Muscle of leg (tissue), 11 donors: ENCODE measurements around the gene ASAH2. TPM values are rescaled to one million over a fixed set of nuclear protein-coding genes. Genes with fewer than 3 reads are reported as not detected.

Experiments used
- DNase-seq: peaks from one replicate; pipeline ENCODE4 v3.0.0; 2013
- H3K27ac ChIP-seq: one replicate; pipeline ENCODE4 v1.5.1; 2013; ENCODE audit warnings: mild to moderate bottlenecking, low read length, control low read depth
- H3K27me3 ChIP-seq: one replicate; pipeline ENCODE4 v1.6.1; 2013; ENCODE audit warnings: low read length; ENCODE audit not compliant: control insufficient read depth, insufficient read depth
- H3K36me3 ChIP-seq: one replicate; pipeline ENCODE4 v1.6.1; 2013; ENCODE audit warnings: low read length; ENCODE audit not compliant: control insufficient read depth, insufficient read depth
- H3K4me1 ChIP-seq: one replicate; pipeline ENCODE4 v1.6.1; 2013; ENCODE audit warnings: low read length; ENCODE audit not compliant: control insufficient read depth, insufficient read depth
- H3K4me3 ChIP-seq: one replicate; pipeline ENCODE4 v1.5.1; 2013; ENCODE audit warnings: low read length, control low read depth
- H3K9me3 ChIP-seq: replicated peaks from 2 replicates; pipeline ENCODE4 v1.6.1; 2013; ENCODE audit warnings: low read depth, low read length; ENCODE audit not compliant: control insufficient read depth
- WGBS: methylation state at CpG from one replicate; pipeline ENCODE4 v1.1.5; 2013; ENCODE audit warnings: missing lambda C conversion rate; ENCODE audit not compliant: insufficient coverage; 5-methylcytosine and 5-hydroxymethylcytosine counted together
- polyA plus RNA-seq, 8 donors: library from polyadenylated mRNA; unstranded; fragments of 120-200 nt; gene quantifications; one replicate each; pipeline versions ENCODE4 v1.2.1 to v1.2.3, GENCODE V29; 2013; ENCODE audit warnings: inconsistent platforms in 1 of 8, low replicate concordance in 1 of 8; ENCODE audit not compliant: insufficient read length in 8 of 8, insufficient read depth in 1 of 8
- total RNA-seq: library from RNA; stranded (reverse); fragments of 120-200 nt; gene quantifications from one replicate; pipeline ENCODE4 v1.2.4, GENCODE V29; 2013

ASAH2 gene
- total and polyA plus RNA-seq, 9 donors: 0.23 to 3.4 (median 1.6) TPM

DNA sequence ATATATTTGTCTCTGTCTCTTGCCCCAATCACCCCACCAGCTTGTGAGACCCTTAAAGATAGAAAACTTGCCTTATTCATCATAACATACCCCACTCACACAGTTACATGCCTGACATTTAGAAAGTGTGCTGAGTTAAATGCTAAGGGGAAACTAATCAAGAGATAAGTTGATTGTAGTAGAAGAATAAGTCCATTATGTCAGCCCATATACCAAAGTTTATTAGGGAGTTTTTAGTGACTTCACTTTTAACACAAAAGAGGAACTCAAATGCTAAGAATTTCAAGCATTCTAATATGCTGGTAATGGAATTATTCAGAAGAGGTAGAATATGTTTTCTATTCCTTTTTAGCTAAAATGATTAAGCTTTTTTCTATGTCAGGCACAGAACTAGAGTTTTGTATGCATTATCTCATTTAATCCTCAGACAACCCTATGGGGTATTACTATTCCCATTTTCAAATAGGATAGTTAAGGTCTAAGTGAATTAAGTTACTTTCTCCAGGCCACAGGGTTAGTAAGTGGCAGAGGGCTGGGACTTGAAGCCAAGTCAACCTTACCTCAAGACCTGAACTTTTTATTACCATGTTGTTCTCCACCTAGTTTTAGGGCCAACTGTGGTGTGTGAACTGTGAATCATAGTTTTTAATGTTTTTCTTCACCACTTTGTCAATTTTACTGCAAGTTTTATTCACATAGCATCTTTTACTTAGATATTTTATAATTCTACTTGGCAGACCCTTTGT, 19.6 kb downstream of the ASAH2 start:
- no peak for DNase-seq
- Histone ChIP-seq H3K4me1 (no peaks in the 10 kb centered on the region), H3K36me3 (no peaks in the 10 kb centered on the region), H3K27me3 (no peaks in the 10 kb centered on the region), H3K4me3 (no peak overlapping the region), H3K9me3 (no peaks in the 10 kb centered on the region), H3K27ac (no peak overlapping the region)

- no peaks in the 10 kb centered on the region for H3K4me1 ChIP-seq
- no peak overlapping the region for H3K4me3 ChIP-seq
- no peaks in the 10 kb centered on the region for H3K36me3 ChIP-seq
- no peak overlapping the region for H3K27ac ChIP-seq
- no peaks in the 10 kb centered on the region for H3K27me3 ChIP-seq
- WGBS: 80% methylated on average over 1 of the region's 1 CpG
- H3K9me3 ChIP-seq: no peaks in the 10 kb centered on the region
- no peak for DNase-seq
Observed at GRCh38 chr10:50229460-50229859, 21.9 kb downstream of the ASAH2 start.

- Histone ChIP-seq H3K4me3 (no peak overlapping the region), H3K9me3 (no peaks in the 10 kb centered on the region), H3K27me3 (no peaks in the 10 kb centered on the region), H3K4me1 (no peaks in the 10 kb centered on the region), H3K36me3 (no peaks in the 10 kb centered on the region), H3K27ac (no peak overlapping the region)
- DNase-seq: no peak
- WGBS: 48% methylated on average over 2 of the region's 4 CpGs
Observed at GRCh38 chr10:50228672-50229071, 22.6 kb downstream of the ASAH2 start.

DNA sequence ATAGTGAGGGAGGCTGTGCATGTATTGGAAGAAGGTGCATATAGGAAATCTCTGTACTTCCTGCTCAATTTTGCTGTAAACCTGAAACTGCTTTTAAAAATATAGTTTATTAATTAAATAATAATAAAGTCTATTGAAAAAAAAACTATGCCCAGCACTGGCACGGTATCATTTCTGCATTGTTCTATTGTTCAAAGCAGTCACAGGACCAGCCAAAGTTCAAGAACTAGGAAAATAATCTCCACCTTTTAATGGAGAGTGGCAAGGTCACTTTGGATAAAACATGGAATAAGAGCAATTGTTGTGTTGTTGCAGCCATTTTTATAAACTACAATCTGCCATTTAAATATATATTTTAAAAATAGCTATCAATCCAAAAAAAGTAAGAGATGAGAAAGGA, 24.7 kb downstream of the ASAH2 start:
- no CpG with 5 or more reads among the region's 1 CpG for WGBS
- no peak for DNase-seq
- no peak overlapping the region for H3K4me3 ChIP-seq

DNA sequence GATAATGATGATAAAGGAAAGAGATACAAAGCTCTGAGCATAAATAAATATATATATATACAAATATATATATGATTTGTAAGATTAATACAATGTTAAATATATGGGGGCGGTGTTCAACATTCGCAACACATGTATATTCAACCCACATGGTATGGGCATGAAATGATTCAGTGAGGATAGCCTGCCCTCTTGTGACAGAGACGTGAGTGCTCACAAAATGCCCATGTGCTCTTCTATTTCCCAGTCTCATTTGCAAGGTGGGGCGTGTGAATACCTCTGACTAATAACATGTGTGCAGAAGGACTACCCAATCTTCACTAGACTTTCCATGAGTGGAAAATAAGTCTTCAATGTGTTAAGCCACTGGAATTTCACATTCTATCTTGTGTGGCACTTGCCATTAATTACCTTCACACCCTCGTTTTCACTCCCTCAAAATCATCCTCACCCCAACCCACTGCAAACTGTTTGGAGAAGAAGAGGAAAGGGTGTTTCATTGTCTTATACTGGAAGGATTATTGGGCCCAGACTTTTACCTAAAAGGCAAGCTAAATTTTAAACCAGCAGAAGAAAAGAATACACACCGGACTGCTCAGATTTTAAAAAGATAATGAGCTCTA, 26.9 kb downstream of the ASAH2 start:
- Histone ChIP-seq H3K4me1 (no peaks in the 10 kb centered on the region), H3K36me3 (no peaks in the 10 kb centered on the region), H3K9me3 (no peaks in the 10 kb centered on the region), H3K4me3 (no peak overlapping the region), H3K27me3 (no peaks in the 10 kb centered on the region), H3K27ac (no peak overlapping the region)
- WGBS: no CpG with 5 or more reads among the region's 6 CpGs
- peak; percentile 23 for DNase-seq

More for the DNA sequence above, 24.7 kb downstream of the ASAH2 start:
- no peaks in the 10 kb centered on the region for H3K4me1 ChIP-seq
- no peaks in the 10 kb centered on the region for H3K9me3 ChIP-seq
- H3K27ac ChIP-seq: no peak overlapping the region
- no peaks in the 10 kb centered on the region for H3K36me3 ChIP-seq
- H3K27me3 ChIP-seq: no peaks in the 10 kb centered on the region

GRCh38 chr10:50222199-50222598, 29.1 kb downstream of the ASAH2 start:
- no CpG with 5 or more reads among the region's 2 CpGs for WGBS
- H3K27me3 ChIP-seq: no peaks in the 10 kb centered on the region
- H3K36me3 ChIP-seq: no peaks in the 10 kb centered on the region
- H3K27ac ChIP-seq: no peak overlapping the region
- DNase-seq: no peak
- H3K4me1 ChIP-seq: no peaks in the 10 kb centered on the region
- no peak overlapping the region for H3K4me3 ChIP-seq
- H3K9me3 ChIP-seq: no peaks in the 10 kb centered on the region

GRCh38 chr10:50221470-50221869, 29.8 kb downstream of the ASAH2 start:
- WGBS: no CpG with 5 or more reads among the region's 1 CpG
- DNase-seq: no peak

GRCh38 chr10:50219646-50220045, 31.7 kb downstream of the ASAH2 start:
- Histone ChIP-seq H3K4me1 (no peaks in the 10 kb centered on the region), H3K27me3 (no peaks in the 10 kb centered on the region), H3K27ac (no peak overlapping the region), H3K36me3 (no peaks in the 10 kb centered on the region), H3K9me3 (no peaks in the 10 kb centered on the region), H3K4me3 (no peak overlapping the region)
- DNase-seq: no peak
- WGBS: no CpG with 5 or more reads among the region's 2 CpGs

More at GRCh38 chr10:50221470-50221869, 29.8 kb downstream of the ASAH2 start:
- H3K27ac ChIP-seq: no peak overlapping the region
- H3K9me3 ChIP-seq: no peaks in the 10 kb centered on the region
- no peak overlapping the region for H3K4me3 ChIP-seq
- H3K36me3 ChIP-seq: no peaks in the 10 kb centered on the region
- no peaks in the 10 kb centered on the region for H3K27me3 ChIP-seq
- H3K4me1 ChIP-seq: no peaks in the 10 kb centered on the region

GRCh38 chr10:50219200-50219599, 32.1 kb downstream of the ASAH2 start:
- H3K4me1 ChIP-seq: no peaks in the 10 kb centered on the region
- DNase-seq: no peak
- H3K9me3 ChIP-seq: no peaks in the 10 kb centered on the region
- 71% methylated on average over 1 of the region's 2 CpGs for WGBS
- no peaks in the 10 kb centered on the region for H3K27me3 ChIP-seq
- H3K27ac ChIP-seq: no peak overlapping the region
- no peak overlapping the region for H3K4me3 ChIP-seq
- H3K36me3 ChIP-seq: no peaks in the 10 kb centered on the region

DNA sequence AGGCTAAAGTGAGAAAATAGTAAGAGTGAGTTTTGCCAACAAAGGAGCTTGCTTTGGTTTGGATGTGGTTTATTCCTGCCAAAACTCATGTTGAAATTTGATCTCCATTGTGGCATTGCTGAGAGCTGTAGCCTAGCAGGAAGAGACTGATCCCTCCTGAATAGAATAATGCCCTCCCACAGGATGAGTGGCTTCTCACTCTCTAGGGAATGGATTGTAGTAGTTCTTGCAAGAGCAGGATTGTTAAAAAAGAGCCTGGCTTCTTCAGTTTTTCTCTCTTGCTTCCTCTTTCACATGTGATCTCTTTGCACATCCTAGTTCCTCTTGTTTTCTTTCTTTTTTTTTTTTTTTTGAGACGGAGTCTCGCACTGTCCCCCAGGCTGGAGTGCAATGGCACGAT, 34.4 kb downstream of the ASAH2 start:
- DNase-seq: peak; percentile 13
- no CpG with 5 or more reads among the region's 3 CpGs for WGBS

More for the DNA sequence above, 34.4 kb downstream of the ASAH2 start:
- Histone ChIP-seq H3K36me3 (no peaks in the 10 kb centered on the region), H3K4me1 (no peaks in the 10 kb centered on the region), H3K9me3 (no peaks in the 10 kb centered on the region), H3K4me3 (no peak overlapping the region), H3K27ac (no peak overlapping the region), H3K27me3 (no peaks in the 10 kb centered on the region)
